Natural killer cell treated with Interleukin-12 subunit alpha and Interleukin-12 subunit beta and Interleukin-15 and Interleukin-18, amount 100 ng/mL, for 72 hours (primary cell): ENCODE results near the gene ADAMTS2. TPM values are rescaled to one million over a fixed set of nuclear protein-coding genes. Genes with fewer than 3 reads are reported as not detected.
A peak's percentile ranks its signal among the peaks of the same experiment; 100 is the strongest.

Experiments used
- ATAC-seq, 2 donors: fragments of 150-1000 bp; cut with Tn5 transposase in 1 of 2; sonication (Bioruptor Pico), chemical (Tn5 transposase) in 1 of 2; 2 replicates each; pipeline ENCODE4 v1.10.0; 2021
- DNase-seq: peaks from one replicate; pipeline ENCODE4 v3.0.0; 2022; ENCODE audit warnings: low spot score
- H3K27ac Mint-ChIP-seq, 2 donors: 1 replicate in 1 of 2; 2 replicates in 1 of 2; pipeline ENCODE4 v1.8.0; 2022; ENCODE audit warnings: mixed read lengths in 2 of 2, mild to moderate bottlenecking in 1 of 2, moderate library complexity in 1 of 2
- H3K27me3 Mint-ChIP-seq, 2 donors: 1 replicate in 1 of 2; 2 replicates in 1 of 2; pipeline ENCODE4 v1.8.0; 2022; ENCODE audit warnings: mixed read lengths in 2 of 2
- H3K36me3 Mint-ChIP-seq: one replicate; pipeline ENCODE4 v1.8.0; 2022; ENCODE audit warnings: mixed read lengths
- H3K4me1 Mint-ChIP-seq, 2 donors: 1 replicate in 1 of 2; 2 replicates in 1 of 2; pipeline ENCODE4 v1.8.0; 2022; ENCODE audit warnings: low read depth in 2 of 2, mixed read lengths in 2 of 2, mild to moderate bottlenecking in 1 of 2
- H3K4me3 Mint-ChIP-seq: one replicate; pipeline ENCODE4 v1.8.0; 2022; ENCODE audit warnings: mixed read lengths
- H3K9me3 Mint-ChIP-seq: 2 replicates; pipeline ENCODE4 v1.8.0; 2022; ENCODE audit warnings: mixed read lengths
- total RNA-seq, 2 donors: library from RNA; stranded (reverse); gene quantifications; one replicate each; pipeline ENCODE4 v1.2.3, GENCODE V29; 2022

Gene ADAMTS2
- total RNA-seq, 2 donors from 2014 or later = not detected

GRCh38 chr5:179376701-179377420 is 31.6 kb upstream of the ADAMTS2 start:
- ATAC-seq (no peak), DNase-seq (peak; percentile 42)
- no peak overlapping the region for H3K27ac Mint-ChIP-seq
- no peaks in the 10 kb centered on the region for H3K36me3 Mint-ChIP-seq
- H3K9me3 Mint-ChIP-seq = no peaks in the 10 kb centered on the region
- H3K4me3 Mint-ChIP-seq = no peak overlapping the region
- no peaks in the 10 kb centered on the region for H3K27me3 Mint-ChIP-seq
- no peaks in the 10 kb centered on the region for H3K4me1 Mint-ChIP-seq

GRCh38 chr5:179375831-179376365 is 30.6 kb upstream of the ADAMTS2 start:
- Mint-ChIP-seq H3K4me3 (no peak overlapping the region), H3K27me3 (no peaks in the 10 kb centered on the region), H3K9me3 (no peaks in the 10 kb centered on the region), H3K4me1 (no peaks in the 10 kb centered on the region), H3K36me3 (no peaks in the 10 kb centered on the region), H3K27ac (no peak overlapping the region)
- ATAC-seq (no peak), DNase-seq (peak; percentile 55)

GRCh38 chr5:179375236-179375685 is 30.0 kb upstream of the ADAMTS2 start:
- Mint-ChIP-seq H3K27me3 (no peaks in the 10 kb centered on the region), H3K9me3 (no peaks in the 10 kb centered on the region), H3K36me3 (no peaks in the 10 kb centered on the region), H3K4me3 (no peak overlapping the region), H3K4me1 (no peaks in the 10 kb centered on the region), H3K27ac (no peak overlapping the region)
- ATAC-seq (no peak), DNase-seq (peak; percentile 20)

- DNase-seq = peak; percentile 56
- Mint-ChIP-seq H3K27me3 (no peaks in the 10 kb centered on the region), H3K4me3 (no peak overlapping the region), H3K36me3 (no peaks in the 10 kb centered on the region), H3K27ac (no peak overlapping the region), H3K4me1 (no peaks in the 10 kb centered on the region), H3K9me3 (no peaks in the 10 kb centered on the region)
- no peak for ATAC-seq
Observed at GRCh38 chr5:179374506-179375235, 29.4 kb upstream of the ADAMTS2 start.

- Mint-ChIP-seq H3K9me3 (no peaks in the 10 kb centered on the region), H3K27ac (no peak overlapping the region), H3K4me1 (no peaks in the 10 kb centered on the region), H3K36me3 (no peaks in the 10 kb centered on the region), H3K4me3 (no peak overlapping the region), H3K27me3 (no peaks in the 10 kb centered on the region)
- ATAC-seq (no peak), DNase-seq (peak; percentile 25)
Observed at GRCh38 chr5:179373961-179374505, 28.8 kb upstream of the ADAMTS2 start.

- no peak for ATAC-seq
- no peaks in the 10 kb centered on the region for H3K27me3 Mint-ChIP-seq
Observed at GRCh38 chr5:179373101-179373934, 28.1 kb upstream of the ADAMTS2 start.

GRCh38 chr5:179371681-179372680 is 26.7 kb upstream of the ADAMTS2 start:
- no peaks in the 10 kb centered on the region for H3K27me3 Mint-ChIP-seq
- peak; percentile 10 for DNase-seq
- no peak for ATAC-seq
- no peaks in the 10 kb centered on the region for H3K4me1 Mint-ChIP-seq
- no peaks in the 10 kb centered on the region for H3K36me3 Mint-ChIP-seq
- H3K27ac Mint-ChIP-seq = no peak overlapping the region
- H3K4me3 Mint-ChIP-seq = no peak overlapping the region
- H3K9me3 Mint-ChIP-seq = no peaks in the 10 kb centered on the region

More at GRCh38 chr5:179373101-179373934, 28.1 kb upstream of the ADAMTS2 start:
- H3K4me1 Mint-ChIP-seq = no peaks in the 10 kb centered on the region
- peak; percentile 50 for DNase-seq
- no peak overlapping the region for H3K4me3 Mint-ChIP-seq
- H3K36me3 Mint-ChIP-seq = no peaks in the 10 kb centered on the region
- no peak overlapping the region for H3K27ac Mint-ChIP-seq
- H3K9me3 Mint-ChIP-seq = no peaks in the 10 kb centered on the region

- H3K4me3 Mint-ChIP-seq = no peak overlapping the region
Observed at GRCh38 chr5:179371121-179371510, 25.9 kb upstream of the ADAMTS2 start.

GRCh38 chr5:179370490-179371120 is 25.3 kb upstream of the ADAMTS2 start:
- Mint-ChIP-seq H3K36me3 (no peaks in the 10 kb centered on the region), H3K27me3 (no peaks in the 10 kb centered on the region), H3K4me1 (no peaks in the 10 kb centered on the region), H3K9me3 (no peaks in the 10 kb centered on the region), H3K27ac (no peak overlapping the region), H3K4me3 (no peak overlapping the region)
- ATAC-seq (no peak), DNase-seq (peak; percentile 31)

More at GRCh38 chr5:179371121-179371510, 25.9 kb upstream of the ADAMTS2 start:
- Mint-ChIP-seq H3K9me3 (no peaks in the 10 kb centered on the region), H3K4me1 (no peaks in the 10 kb centered on the region), H3K36me3 (no peaks in the 10 kb centered on the region), H3K27me3 (no peaks in the 10 kb centered on the region), H3K27ac (no peak overlapping the region)
- peak; percentile 13 for DNase-seq
- ATAC-seq = no peak

- no peak overlapping the region for H3K4me3 Mint-ChIP-seq
- no peaks in the 10 kb centered on the region for H3K9me3 Mint-ChIP-seq
- peak; percentile 54 for DNase-seq
- H3K27me3 Mint-ChIP-seq = no peaks in the 10 kb centered on the region
- no peak overlapping the region for H3K27ac Mint-ChIP-seq
- H3K4me1 Mint-ChIP-seq = no peaks in the 10 kb centered on the region
- H3K36me3 Mint-ChIP-seq = no peaks in the 10 kb centered on the region
- no peak for ATAC-seq
Observed at GRCh38 chr5:179369530-179369884, 24.2 kb upstream of the ADAMTS2 start.

- ATAC-seq = peak in 1 of 2 donors; percentile 21
- Mint-ChIP-seq H3K27ac (no peak overlapping the region), H3K4me3 (no peak overlapping the region), H3K27me3 (no peaks in the 10 kb centered on the region), H3K9me3 (no peaks in the 10 kb centered on the region), H3K36me3 (no peaks in the 10 kb centered on the region), H3K4me1 (no peaks in the 10 kb centered on the region)
- peak; percentile 54 for DNase-seq
Observed at GRCh38 chr5:179368806-179369529, 23.7 kb upstream of the ADAMTS2 start.
